Activated CD8-positive, alpha-beta memory T cell treated with anti-CD3 and anti-CD28 coated beads for 24 hours (primary cell): Measurements from ENCODE around the gene CFAP107.
"Not testable (repeated sequence)": the region's sequence is repeated elsewhere in the genome, so short reads cannot be mapped to it uniquely, and the experiment has no call there.

Source experiments
- DNase-seq: peaks from one replicate; pipeline ENCODE4 v3.0.0-alpha.2; 2020

The CFAP107 gene

GRCh38 chr1:12745992-12746323, at the start of gene CFAP107:
Gene CFAP107 (plus strand): TSS chr1:12746200. CDS start chr1:12746431, 231 bp downstream.
- no peak for DNase-seq

- DNase-seq = no peak
These were observed 49.3 kb upstream of the CFAP107 start for GRCh38 chr1:12696658-12697057.

- no peak for DNase-seq
These were observed 48.6 kb upstream of the CFAP107 start for GRCh38 chr1:12697397-12697796.

- no peak for DNase-seq
These were observed 42.1 kb upstream of the CFAP107 start for GRCh38 chr1:12703821-12704451.

- DNase-seq = no peak
These were observed 39.9 kb upstream of the CFAP107 start for GRCh38 chr1:12706061-12706460.

- no peak for DNase-seq
These were observed 37.5 kb upstream of the CFAP107 start for GRCh38 chr1:12708396-12709090.

- DNase-seq = no peak
These were observed 36.9 kb upstream of the CFAP107 start for GRCh38 chr1:12709091-12709491.

GRCh38 chr1:12709696-12710095, 36.3 kb upstream of the CFAP107 start:
- no peak for DNase-seq

GRCh38 chr1:12711536-12711935, 34.5 kb upstream of the CFAP107 start:
- no peak for DNase-seq

- DNase-seq = no peak
These were observed 33.9 kb upstream of the CFAP107 start for GRCh38 chr1:12712076-12712475.

GRCh38 chr1:12712929-12713328, 33.1 kb upstream of the CFAP107 start:
- no peak for DNase-seq

GRCh38 chr1:12713651-12714050, 32.3 kb upstream of the CFAP107 start:
- DNase-seq = not testable (repeated sequence)

GRCh38 chr1:12714710-12715475, 31.1 kb upstream of the CFAP107 start:
- DNase-seq = no peak

GRCh38 chr1:12715896-12716437, 30.0 kb upstream of the CFAP107 start, which contains the start of gene AADACL3:
Gene AADACL3 (plus strand): TSS chr1:12716110. CDS start chr1:12716177, 67 bp downstream.
- no peak for DNase-seq

GRCh38 chr1:12717301-12717838, 28.6 kb upstream of the CFAP107 start:
- no peak for DNase-seq

GRCh38 chr1:12722626-12723025, 23.4 kb upstream of the CFAP107 start:
- no peak for DNase-seq

GRCh38 chr1:12728391-12728790, 17.6 kb upstream of the CFAP107 start:
- no peak for DNase-seq

GRCh38 chr1:12730156-12730555, 15.8 kb upstream of the CFAP107 start:
- no peak for DNase-seq

- not testable (repeated sequence) for DNase-seq
These were observed 14.9 kb upstream of the CFAP107 start for GRCh38 chr1:12731084-12731483.

- DNase-seq = no peak
These were observed 11.3 kb upstream of the CFAP107 start for GRCh38 chr1:12734651-12735050.

GRCh38 chr1:12738934-12739333, 7.1 kb upstream of the CFAP107 start:
- no peak for DNase-seq

- no peak for DNase-seq
These were observed 6.4 kb upstream of the CFAP107 start for GRCh38 chr1:12739613-12740012.

- no peak for DNase-seq
These were observed 4.1 kb upstream of the CFAP107 start for GRCh38 chr1:12741946-12742345.
